Neutrophil (primary cell): ENCODE measurements around the gene PARD3.

ENCODE experiments used
- H3K27ac ChIP-seq: fragments of 200-600 bp; sonication (generic); 2 replicates; pipeline ENCODE4 v1.5.1; 2016; ENCODE audit warnings: mild to moderate bottlenecking, moderate library complexity
- H3K27me3 ChIP-seq: fragments of 200-600 bp; sonication (generic); 2 replicates; pipeline ENCODE4 v1.6.0; 2016; ENCODE audit warnings: mild to moderate bottlenecking
- H3K36me3 ChIP-seq: fragments of 200-600 bp; sonication (generic); 2 replicates; pipeline ENCODE4 v1.5.1; 2017
- H3K4me1 ChIP-seq, 2 experiments: fragments of 200-600 bp in 1 of 2; sonication (generic) in 1 of 2; 1 replicate in 1 of 2; 2 replicates in 1 of 2; pipeline versions ENCODE4 v1.5.1 to v1.6.1; 2013 to 2016; ENCODE audit warnings: low read depth in 1 of 2, low read length in 1 of 2, mild to moderate bottlenecking in 1 of 2, moderate library complexity in 1 of 2; ENCODE audit not compliant: control insufficient read depth in 1 of 2, insufficient read depth in 1 of 2
- H3K4me3 ChIP-seq, 2 experiments: fragments of 200-600 bp in 1 of 2; sonication (generic) in 1 of 2; 1 replicate in 1 of 2; 2 replicates in 1 of 2; pipeline ENCODE4 v1.5.1; 2013 to 2016; ENCODE audit warnings: low read depth in 1 of 2, low read length in 1 of 2, mild to moderate bottlenecking in 1 of 2, moderate library complexity in 1 of 2
- H3K9me3 ChIP-seq: fragments of 200-600 bp; sonication (generic); 2 replicates; pipeline ENCODE4 v1.5.1; 2016
- CTCF ChIP-seq: fragments of 200-600 bp; sonication (generic); IDR thresholded peaks from 2 replicates; pipeline ENCODE4 v1.5.1; 2016; ENCODE audit warnings: antibody characterized with exemption

PARD3 gene

GRCh38 chr10:34340934-34341333, 474.2 kb downstream of the PARD3 start:
- H3K4me1 ChIP-seq, result no peaks in the 10 kb centered on the region
- no peaks in the 10 kb centered on the region for H3K27me3 ChIP-seq
- H3K9me3 ChIP-seq, result no peaks in the 10 kb centered on the region
- no peak overlapping the region for H3K27ac ChIP-seq
- H3K36me3 ChIP-seq, result no peaks in the 10 kb centered on the region
- no peak for TF ChIP-seq CTCF
- no peak overlapping the region for H3K4me3 ChIP-seq

GRCh38 chr10:34339816-34340553, 475.1 kb downstream of the PARD3 start:
- Histone ChIP-seq H3K9me3 (no peaks in the 10 kb centered on the region), H3K27ac (no peak overlapping the region), H3K27me3 (no peaks in the 10 kb centered on the region), H3K4me1 (no peaks in the 10 kb centered on the region), H3K36me3 (no peaks in the 10 kb centered on the region), H3K4me3 (no peak overlapping the region)
- no peak for TF ChIP-seq CTCF

GRCh38 chr10:34337917-34338316, 477.2 kb downstream of the PARD3 start:
- Histone ChIP-seq H3K4me3 (no peak overlapping the region), H3K9me3 (no peaks in the 10 kb centered on the region), H3K4me1 (no peaks in the 10 kb centered on the region), H3K27me3 (no peaks in the 10 kb centered on the region), H3K36me3 (no peaks in the 10 kb centered on the region), H3K27ac (no peak overlapping the region)
- TF ChIP-seq CTCF, result no peak

- Histone ChIP-seq H3K4me1 (no peaks in the 10 kb centered on the region), H3K27me3 (no peaks in the 10 kb centered on the region), H3K9me3 (no peaks in the 10 kb centered on the region), H3K4me3 (no peak overlapping the region), H3K36me3 (no peaks in the 10 kb centered on the region), H3K27ac (no peak overlapping the region)
- TF ChIP-seq CTCF, result no peak
Observed at GRCh38 chr10:34335960-34336690, 479.0 kb downstream of the PARD3 start.

- no peak for TF ChIP-seq CTCF
- H3K9me3 ChIP-seq, result no peaks in the 10 kb centered on the region
Observed at GRCh38 chr10:34334908-34335307, 480.2 kb downstream of the PARD3 start.

More at GRCh38 chr10:34334908-34335307, 480.2 kb downstream of the PARD3 start:
- H3K27me3 ChIP-seq, result no peaks in the 10 kb centered on the region
- no peak overlapping the region for H3K27ac ChIP-seq
- no peaks in the 10 kb centered on the region for H3K4me1 ChIP-seq
- no peak overlapping the region for H3K4me3 ChIP-seq
- H3K36me3 ChIP-seq, result no peaks in the 10 kb centered on the region
